ENCODE measurements around the gene LRRC56. TPM values are rescaled to one million over a fixed set of nuclear protein-coding genes. Genes with fewer than 3 reads are reported as not detected.

LRRC56 gene
- 0.94 TPM for total RNA-seq

GRCh38 chr11:536841-537621 lies at the start of gene LRRC56:
Gene LRRC56 (plus strand): TSS chr11:537527. CDS start chr11:540685, 3,158 bp downstream.
- Histone ChIP-seq H3K9me3 (ENCODE audit: low read depth, low read length) (no peaks in the 10 kb centered on the region), H3K4me1 (ENCODE audit: insufficient read depth, low read length) (peaks cover 42% of the 10 kb centered on the region), H3K27me3 (ENCODE audit: insufficient read depth, low read length) (no peaks in the 10 kb centered on the region), H3K4me3 (ENCODE audit: low read length) (peak within 1 kb of the TSS; percentile 57)

GRCh38 chr11:487571-488021 lies 49.7 kb upstream of the LRRC56 start:
- no peaks in the 10 kb centered on the region for H3K27me3 ChIP-seq (ENCODE audit: insufficient read depth, low read length)
- H3K9me3 ChIP-seq (ENCODE audit: low read depth, low read length): no peaks in the 10 kb centered on the region
- H3K4me1 ChIP-seq (ENCODE audit: insufficient read depth, low read length): no peaks in the 10 kb centered on the region
- H3K4me3 ChIP-seq (ENCODE audit: low read length): no peak overlapping the region

GRCh38 chr11:488062-488461 lies 49.3 kb upstream of the LRRC56 start:
- Histone ChIP-seq H3K4me1 (ENCODE audit: insufficient read depth, low read length) (no peaks in the 10 kb centered on the region), H3K27me3 (ENCODE audit: insufficient read depth, low read length) (no peaks in the 10 kb centered on the region), H3K9me3 (ENCODE audit: low read depth, low read length) (no peaks in the 10 kb centered on the region), H3K4me3 (ENCODE audit: low read length) (no peak overlapping the region)

- Histone ChIP-seq H3K27me3 (ENCODE audit: insufficient read depth, low read length) (no peaks in the 10 kb centered on the region), H3K4me3 (ENCODE audit: low read length) (no peak overlapping the region), H3K4me1 (ENCODE audit: insufficient read depth, low read length) (no peaks in the 10 kb centered on the region), H3K9me3 (ENCODE audit: low read depth, low read length) (no peaks in the 10 kb centered on the region)
Observed at GRCh38 chr11:488579-488978, 48.7 kb upstream of the LRRC56 start.

GRCh38 chr11:488992-489391 lies 48.3 kb upstream of the LRRC56 start:
- Histone ChIP-seq H3K4me3 (ENCODE audit: low read length) (no peak overlapping the region), H3K9me3 (ENCODE audit: low read depth, low read length) (no peaks in the 10 kb centered on the region), H3K27me3 (ENCODE audit: insufficient read depth, low read length) (no peaks in the 10 kb centered on the region), H3K4me1 (ENCODE audit: insufficient read depth, low read length) (no peaks in the 10 kb centered on the region)

- H3K9me3 ChIP-seq (ENCODE audit: low read depth, low read length): no peaks in the 10 kb centered on the region
- no peaks in the 10 kb centered on the region for H3K27me3 ChIP-seq (ENCODE audit: insufficient read depth, low read length)
- no peaks in the 10 kb centered on the region for H3K4me1 ChIP-seq (ENCODE audit: insufficient read depth, low read length)
- H3K4me3 ChIP-seq (ENCODE audit: low read length): no peak overlapping the region
Observed at GRCh38 chr11:489610-490185, 47.6 kb upstream of the LRRC56 start.

- Histone ChIP-seq H3K4me1 (ENCODE audit: insufficient read depth, low read length) (no peaks in the 10 kb centered on the region), H3K9me3 (ENCODE audit: low read depth, low read length) (no peaks in the 10 kb centered on the region)
Observed at GRCh38 chr11:490186-490929, 47.0 kb upstream of the LRRC56 start.

GRCh38 chr11:490930-491260 lies 46.4 kb upstream of the LRRC56 start:
- Histone ChIP-seq H3K27me3 (ENCODE audit: insufficient read depth, low read length) (no peaks in the 10 kb centered on the region), H3K9me3 (ENCODE audit: low read depth, low read length) (no peaks in the 10 kb centered on the region), H3K4me3 (ENCODE audit: low read length) (no peak overlapping the region), H3K4me1 (ENCODE audit: insufficient read depth, low read length) (no peaks in the 10 kb centered on the region)

More at GRCh38 chr11:490186-490929, 47.0 kb upstream of the LRRC56 start:
- no peaks in the 10 kb centered on the region for H3K27me3 ChIP-seq (ENCODE audit: insufficient read depth, low read length)
- H3K4me3 ChIP-seq (ENCODE audit: low read length): no peak overlapping the region

- Histone ChIP-seq H3K9me3 (ENCODE audit: low read depth, low read length) (no peaks in the 10 kb centered on the region), H3K4me3 (ENCODE audit: low read length) (no peak overlapping the region), H3K27me3 (ENCODE audit: insufficient read depth, low read length) (no peaks in the 10 kb centered on the region), H3K4me1 (ENCODE audit: insufficient read depth, low read length) (no peaks in the 10 kb centered on the region)
Observed at GRCh38 chr11:491358-491757, 46.0 kb upstream of the LRRC56 start.

- no peak overlapping the region for H3K4me3 ChIP-seq (ENCODE audit: low read length)
- H3K4me1 ChIP-seq (ENCODE audit: insufficient read depth, low read length): no peaks in the 10 kb centered on the region
- no peaks in the 10 kb centered on the region for H3K9me3 ChIP-seq (ENCODE audit: low read depth, low read length)
- no peaks in the 10 kb centered on the region for H3K27me3 ChIP-seq (ENCODE audit: insufficient read depth, low read length)
Observed at GRCh38 chr11:492427-493226, 44.7 kb upstream of the LRRC56 start.

GRCh38 chr11:494761-495536 lies 42.4 kb upstream of the LRRC56 start:
- H3K4me3 ChIP-seq (ENCODE audit: low read length): no peak overlapping the region
- H3K9me3 ChIP-seq (ENCODE audit: low read depth, low read length): no peaks in the 10 kb centered on the region
- no peaks in the 10 kb centered on the region for H3K27me3 ChIP-seq (ENCODE audit: insufficient read depth, low read length)
- no peaks in the 10 kb centered on the region for H3K4me1 ChIP-seq (ENCODE audit: insufficient read depth, low read length)

- Histone ChIP-seq H3K27me3 (ENCODE audit: insufficient read depth, low read length) (no peaks in the 10 kb centered on the region), H3K4me3 (ENCODE audit: low read length) (no peak overlapping the region), H3K9me3 (ENCODE audit: low read depth, low read length) (no peaks in the 10 kb centered on the region), H3K4me1 (ENCODE audit: insufficient read depth, low read length) (no peaks in the 10 kb centered on the region)
Observed at GRCh38 chr11:495537-495931, 41.8 kb upstream of the LRRC56 start.

GRCh38 chr11:496834-497564 lies 40.3 kb upstream of the LRRC56 start:
- Histone ChIP-seq H3K4me3 (ENCODE audit: low read length) (no peak overlapping the region), H3K4me1 (ENCODE audit: insufficient read depth, low read length) (peaks cover 10% of the 10 kb centered on the region), H3K27me3 (ENCODE audit: insufficient read depth, low read length) (no peaks in the 10 kb centered on the region), H3K9me3 (ENCODE audit: low read depth, low read length) (no peaks in the 10 kb centered on the region)

All from mononuclear cell (primary cell).